ENCODE data around the gene ERO1B. TPM values are rescaled to one million over a fixed set of nuclear protein-coding genes. Genes with fewer than 3 reads are reported as not detected.

The ERO1B gene
- total RNA-seq, 2 donors from 2014 or later = 5.0 to 7.6 TPM

DNA sequence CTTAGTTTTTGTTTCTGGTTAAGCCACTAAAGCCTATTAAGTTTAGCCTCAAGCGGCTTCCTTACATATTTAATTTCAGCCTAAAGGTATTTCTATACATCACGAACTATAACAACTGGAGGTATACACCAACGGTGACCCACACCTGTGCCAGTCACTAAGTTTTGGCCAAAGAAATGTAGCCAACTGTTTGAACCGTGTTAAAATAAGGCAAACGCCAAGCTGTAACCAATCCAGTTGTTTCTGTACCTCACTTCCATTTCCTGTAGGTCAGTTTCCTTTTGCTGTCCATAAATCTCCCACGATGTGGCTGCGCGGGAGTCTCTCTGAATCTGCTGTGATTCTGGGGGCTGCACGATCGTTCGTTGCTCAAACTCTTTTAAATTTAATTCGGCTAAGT, 5.6 kb upstream of the ERO1B start:
- H3K27me3 ChIP-seq = no peaks in the 10 kb centered on the region
- no peak overlapping the region for H3K4me3 ChIP-seq
- peaks cover 0 to 3% of the 10 kb centered on the region in 2 donors for H3K4me1 ChIP-seq
- DNase-seq (ENCODE audit: low spot score) = no peak
- no peak overlapping the region for H3K27ac ChIP-seq
- H3K36me3 ChIP-seq = no peaks in the 10 kb centered on the region
- TF ChIP-seq, protein P1, sequence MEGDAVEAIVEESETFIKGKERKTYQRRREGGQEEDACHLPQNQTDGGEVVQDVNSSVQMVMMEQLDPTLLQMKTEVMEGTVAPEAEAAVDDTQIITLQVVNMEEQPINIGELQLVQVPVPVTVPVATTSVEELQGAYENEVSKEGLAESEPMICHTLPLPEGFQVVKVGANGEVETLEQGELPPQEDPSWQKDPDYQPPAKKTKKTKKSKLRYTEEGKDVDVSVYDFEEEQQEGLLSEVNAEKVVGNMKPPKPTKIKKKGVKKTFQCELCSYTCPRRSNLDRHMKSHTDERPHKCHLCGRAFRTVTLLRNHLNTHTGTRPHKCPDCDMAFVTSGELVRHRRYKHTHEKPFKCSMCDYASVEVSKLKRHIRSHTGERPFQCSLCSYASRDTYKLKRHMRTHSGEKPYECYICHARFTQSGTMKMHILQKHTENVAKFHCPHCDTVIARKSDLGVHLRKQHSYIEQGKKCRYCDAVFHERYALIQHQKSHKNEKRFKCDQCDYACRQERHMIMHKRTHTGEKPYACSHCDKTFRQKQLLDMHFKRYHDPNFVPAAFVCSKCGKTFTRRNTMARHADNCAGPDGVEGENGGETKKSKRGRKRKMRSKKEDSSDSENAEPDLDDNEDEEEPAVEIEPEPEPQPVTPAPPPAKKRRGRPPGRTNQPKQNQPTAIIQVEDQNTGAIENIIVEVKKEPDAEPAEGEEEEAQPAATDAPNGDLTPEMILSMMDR (IDR thresholded peaks at IDR 0.05) = no peak
- H3K9me3 ChIP-seq = no peaks in the 10 kb centered on the region

DNA sequence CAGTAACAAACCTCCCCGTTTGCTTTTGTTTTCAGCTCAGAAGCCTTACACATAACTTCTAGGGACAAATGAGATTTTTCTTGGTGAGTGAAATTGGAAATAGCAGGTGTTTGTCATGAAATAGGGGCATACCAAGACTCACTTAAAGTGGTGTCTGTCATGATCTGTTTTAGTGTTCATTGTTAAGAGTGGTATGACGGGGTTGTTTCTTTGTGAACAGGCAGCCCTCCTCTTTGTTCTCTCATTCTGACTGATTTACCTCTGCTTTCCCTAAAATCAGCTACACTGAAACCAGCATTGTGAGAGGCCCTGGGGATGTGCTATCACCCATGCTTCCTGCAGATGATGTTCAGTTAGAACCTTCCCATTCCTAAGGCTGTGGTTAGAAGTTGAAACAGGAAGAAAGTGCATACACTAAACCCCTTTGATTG, 2.5 kb upstream of the ERO1B start:
- Histone ChIP-seq H3K27me3 (no peaks in the 10 kb centered on the region), H3K9me3 (no peaks in the 10 kb centered on the region), H3K4me1 (peaks cover 0 to 14% of the 10 kb centered on the region in 2 donors), H3K36me3 (no peaks in the 10 kb centered on the region), H3K4me3 (no peak overlapping the region), H3K27ac (no peak overlapping the region)
- TF ChIP-seq, protein P1 (IDR thresholded peaks at IDR 0.05) = no peak
- no peak for DNase-seq (ENCODE audit: low spot score)

DNA sequence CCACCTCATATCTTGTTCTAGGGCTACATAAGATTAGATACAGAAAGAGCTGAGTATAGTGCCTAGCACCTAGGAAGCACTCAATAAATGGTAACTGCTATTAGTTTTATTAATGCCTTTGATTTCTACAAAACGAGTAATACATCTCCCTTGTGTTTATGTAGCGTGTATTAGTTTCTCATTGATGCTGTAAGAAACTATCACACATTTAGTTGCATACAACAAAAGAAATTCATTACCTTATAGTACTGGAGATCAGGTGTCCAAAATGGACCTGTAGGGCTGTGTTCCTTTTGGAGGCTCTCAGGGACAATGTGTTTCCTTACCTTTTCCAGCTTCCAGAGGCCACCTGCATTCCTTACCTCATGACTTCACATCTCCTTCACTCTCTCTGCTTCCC, 961 bp upstream of the ERO1B start:
- peak overlapping the region in 1 of 2 donors; percentile 97 for H3K4me3 ChIP-seq
- peaks cover 0 to 14% of the 10 kb centered on the region in 2 donors for H3K4me1 ChIP-seq
- H3K9me3 ChIP-seq = no peaks in the 10 kb centered on the region

DNA sequence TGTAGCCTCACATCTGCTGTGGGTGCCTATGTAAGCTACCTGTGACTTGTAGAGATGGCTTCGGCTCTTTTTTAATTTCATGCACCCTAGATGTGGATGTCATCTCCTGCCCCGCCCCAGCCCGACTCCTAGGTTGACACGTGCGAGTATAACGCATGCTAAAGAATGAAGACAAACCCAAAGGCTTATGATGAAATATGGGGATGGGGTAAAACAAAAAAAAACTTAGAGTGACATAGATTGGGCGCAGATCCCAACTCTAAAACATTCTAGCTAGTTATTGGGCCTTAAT, 613 bp upstream of the ERO1B start:
- TF ChIP-seq, protein P1 (IDR thresholded peaks at IDR 0.05) = no peak
- Histone ChIP-seq H3K27me3 (no peaks in the 10 kb centered on the region), H3K9me3 (no peaks in the 10 kb centered on the region), H3K4me1 (peaks cover 0 to 14% of the 10 kb centered on the region in 2 donors), H3K27ac (peak overlapping the region; percentile 91), H3K4me3 (peak overlapping the region; percentile 78 to 97), H3K36me3 (no peaks in the 10 kb centered on the region)
- DNase-seq (ENCODE audit: low spot score) = no peak

More for the DNA sequence above, 961 bp upstream of the ERO1B start:
- no peaks in the 10 kb centered on the region for H3K36me3 ChIP-seq
- no peak for DNase-seq (ENCODE audit: low spot score)
- TF ChIP-seq, protein P1 (IDR thresholded peaks at IDR 0.05) = no peak
- H3K27me3 ChIP-seq = no peaks in the 10 kb centered on the region
- no peak overlapping the region for H3K27ac ChIP-seq

DNA sequence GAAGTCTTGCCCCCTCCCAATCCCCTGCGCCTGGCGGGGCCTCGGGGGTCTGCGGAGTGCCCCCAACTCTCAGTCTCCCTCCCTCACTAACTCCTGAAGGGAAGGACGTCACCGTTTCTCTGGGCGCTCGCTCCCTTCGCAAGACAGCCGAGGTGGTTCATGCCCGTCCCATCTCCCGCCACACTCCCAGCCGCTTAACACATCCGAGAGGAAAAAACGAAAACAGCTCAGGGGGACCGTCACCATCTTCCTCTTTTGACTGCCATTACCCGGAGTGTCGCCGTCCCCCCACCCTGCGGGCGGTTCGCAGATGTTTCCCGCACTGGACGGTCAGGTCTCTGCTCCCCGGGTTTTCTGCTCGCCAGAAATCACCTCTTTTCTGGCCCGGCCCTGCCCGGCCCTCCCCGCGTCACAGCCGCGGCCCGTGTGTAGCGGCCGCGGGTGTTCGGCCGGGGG, 532 bp downstream of the ERO1B start:
- no peaks in the 10 kb centered on the region for H3K9me3 ChIP-seq
- TF ChIP-seq, protein P1 (IDR thresholded peaks at IDR 0.05) = no peak
- no peaks in the 10 kb centered on the region for H3K27me3 ChIP-seq
- H3K27ac ChIP-seq = peak overlapping the region; percentile 91
- peak; percentile 60 for DNase-seq (ENCODE audit: low spot score)
- no peaks in the 10 kb centered on the region for H3K36me3 ChIP-seq
- peaks cover 0 to 14% of the 10 kb centered on the region in 2 donors for H3K4me1 ChIP-seq
- peak overlapping the region; percentile 78 to 97 for H3K4me3 ChIP-seq
